Measurements from ENCODE around the gene SH3D19. TPM values are rescaled to one million over a fixed set of nuclear protein-coding genes. Genes with fewer than 3 reads are reported as not detected.

Gene SH3D19
- total RNA-seq, 1 donor from 2014 or later: 32.0 TPM

GRCh38 chr4:151359576-151359975, 34.2 kb upstream of the SH3D19 start:
- no peak for TF ChIP-seq CTCF (IDR thresholded peaks at IDR 0.05)
- Mint-ChIP-seq H3K27ac (ENCODE audit: unreplicated experiment) (no peak overlapping the region), H3K9me3 (ENCODE audit: low read depth) (no peaks in the 10 kb centered on the region), H3K27me3 (ENCODE audit: low read depth) (no peaks in the 10 kb centered on the region), H3K4me3 (ENCODE audit: unreplicated experiment) (no peak overlapping the region), H3K36me3 (ENCODE audit: low read depth) (no peaks in the 10 kb centered on the region), H3K4me1 (ENCODE audit: low read depth) (peaks cover 8% of the 10 kb centered on the region)
- DNase-seq (ENCODE audit: low spot score): no peak

- no peak overlapping the region for H3K27ac Mint-ChIP-seq (ENCODE audit: unreplicated experiment)
- TF ChIP-seq CTCF (IDR thresholded peaks at IDR 0.05): no peak
- no peaks in the 10 kb centered on the region for H3K36me3 Mint-ChIP-seq (ENCODE audit: low read depth)
- no peaks in the 10 kb centered on the region for H3K27me3 Mint-ChIP-seq (ENCODE audit: low read depth)
- DNase-seq (ENCODE audit: low spot score): no peak
- H3K4me3 Mint-ChIP-seq (ENCODE audit: unreplicated experiment): no peak overlapping the region
- peaks cover 8% of the 10 kb centered on the region for H3K4me1 Mint-ChIP-seq (ENCODE audit: low read depth)
- no peaks in the 10 kb centered on the region for H3K9me3 Mint-ChIP-seq (ENCODE audit: low read depth)
These were observed 32.9 kb upstream of the SH3D19 start for GRCh38 chr4:151358266-151358665.

- peaks cover 3% of the 10 kb centered on the region for H3K4me1 Mint-ChIP-seq (ENCODE audit: low read depth)
These were observed 31.1 kb upstream of the SH3D19 start for GRCh38 chr4:151356510-151356909.

GRCh38 chr4:151355155-151355554, 29.8 kb upstream of the SH3D19 start:
- no peaks in the 10 kb centered on the region for H3K36me3 Mint-ChIP-seq (ENCODE audit: low read depth)
- DNase-seq (ENCODE audit: low spot score): no peak
- H3K9me3 Mint-ChIP-seq (ENCODE audit: low read depth): no peaks in the 10 kb centered on the region
- H3K4me1 Mint-ChIP-seq (ENCODE audit: low read depth): peaks cover 3% of the 10 kb centered on the region
- no peaks in the 10 kb centered on the region for H3K27me3 Mint-ChIP-seq (ENCODE audit: low read depth)
- H3K4me3 Mint-ChIP-seq (ENCODE audit: unreplicated experiment): no peak overlapping the region
- no peak for TF ChIP-seq CTCF (IDR thresholded peaks at IDR 0.05)
- H3K27ac Mint-ChIP-seq (ENCODE audit: unreplicated experiment): no peak overlapping the region

More at GRCh38 chr4:151356510-151356909, 31.1 kb upstream of the SH3D19 start:
- H3K9me3 Mint-ChIP-seq (ENCODE audit: low read depth): no peaks in the 10 kb centered on the region
- H3K4me3 Mint-ChIP-seq (ENCODE audit: unreplicated experiment): no peak overlapping the region
- no peak for TF ChIP-seq CTCF (IDR thresholded peaks at IDR 0.05)
- no peak for DNase-seq (ENCODE audit: low spot score)
- H3K27me3 Mint-ChIP-seq (ENCODE audit: low read depth): no peaks in the 10 kb centered on the region
- no peaks in the 10 kb centered on the region for H3K36me3 Mint-ChIP-seq (ENCODE audit: low read depth)
- H3K27ac Mint-ChIP-seq (ENCODE audit: unreplicated experiment): no peak overlapping the region

- no peak for DNase-seq (ENCODE audit: low spot score)
- H3K4me3 Mint-ChIP-seq (ENCODE audit: unreplicated experiment): no peak overlapping the region
- no peaks in the 10 kb centered on the region for H3K27me3 Mint-ChIP-seq (ENCODE audit: low read depth)
- H3K4me1 Mint-ChIP-seq (ENCODE audit: low read depth): no peaks in the 10 kb centered on the region
- no peak for TF ChIP-seq CTCF (IDR thresholded peaks at IDR 0.05)
- H3K36me3 Mint-ChIP-seq (ENCODE audit: low read depth): peaks cover 2% of the 10 kb centered on the region
- peaks cover 4% of the 10 kb centered on the region for H3K9me3 Mint-ChIP-seq (ENCODE audit: low read depth)
- no peak overlapping the region for H3K27ac Mint-ChIP-seq (ENCODE audit: unreplicated experiment)
These were observed 22.3 kb upstream of the SH3D19 start for GRCh38 chr4:151347490-151348235.
